Measurements from ENCODE around the gene GSG1L. TPM values are rescaled to one million over a fixed set of nuclear protein-coding genes. Genes with fewer than 3 reads are reported as not detected.

The GSG1L gene
- total RNA-seq, 1 donor from 2014 or later: not detected

DNA sequence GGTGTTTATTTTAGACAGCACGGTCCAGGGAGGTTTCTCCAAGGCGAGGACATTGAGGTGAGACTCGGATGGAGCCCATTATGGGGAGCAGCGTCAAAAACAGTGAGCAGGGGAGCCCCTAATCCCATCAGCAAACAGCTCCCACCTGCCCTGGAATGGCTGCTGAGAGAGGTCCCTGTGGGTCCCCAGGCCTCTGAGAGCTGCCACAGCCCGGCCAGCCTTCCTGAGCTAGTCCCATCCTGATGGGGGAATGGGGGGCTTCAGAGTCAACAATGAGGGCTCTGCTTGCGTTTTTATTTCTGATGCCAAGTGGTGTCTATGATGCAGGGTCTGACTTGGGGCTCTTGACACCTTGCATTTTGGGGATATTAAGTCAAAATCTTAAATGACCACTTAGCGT is 128.4 kb downstream of the GSG1L start:
- H3K27ac Mint-ChIP-seq: no peak overlapping the region

DNA sequence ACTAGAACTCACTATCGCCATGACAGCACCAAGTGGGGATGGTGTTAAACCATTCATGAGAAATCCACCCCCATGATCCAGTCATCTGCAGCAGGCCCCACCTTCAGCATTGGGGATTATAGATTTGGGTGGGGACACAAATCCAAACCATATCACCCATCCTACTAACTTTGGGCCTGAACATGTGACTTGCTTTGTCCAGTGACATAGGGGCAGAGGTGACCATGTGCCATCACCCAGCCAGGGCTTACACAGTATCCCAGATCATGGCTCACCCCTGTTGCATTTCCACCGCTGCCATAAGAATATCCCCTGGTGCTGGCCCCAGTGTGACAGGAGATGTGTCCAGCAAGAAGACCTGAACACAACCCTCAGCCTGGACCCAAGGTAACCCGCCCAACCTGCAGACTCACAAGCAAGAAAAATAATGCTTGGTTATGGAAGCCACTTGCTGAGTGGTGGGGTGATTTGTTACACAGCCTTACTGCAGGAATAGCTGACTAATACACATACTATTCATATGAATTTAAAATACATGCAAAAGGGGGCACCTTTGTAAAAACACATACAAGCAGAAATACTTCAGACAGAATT is 130.9 kb downstream of the GSG1L start:
- intact Hi-C loops (cut with micrococcal nuclease): no loop called here

More for the DNA sequence above, 128.4 kb downstream of the GSG1L start:
- Mint-ChIP-seq H3K27me3 (no peaks in the 10 kb centered on the region), H3K4me3 (no peak overlapping the region), H3K36me3 (ENCODE audit: low read depth) (no peaks in the 10 kb centered on the region), H3K9me3 (no peaks in the 10 kb centered on the region), H3K4me1 (no peaks in the 10 kb centered on the region)
- no peak for DNase-seq
- intact Hi-C loops (cut with micrococcal nuclease): no loop called here

DNA sequence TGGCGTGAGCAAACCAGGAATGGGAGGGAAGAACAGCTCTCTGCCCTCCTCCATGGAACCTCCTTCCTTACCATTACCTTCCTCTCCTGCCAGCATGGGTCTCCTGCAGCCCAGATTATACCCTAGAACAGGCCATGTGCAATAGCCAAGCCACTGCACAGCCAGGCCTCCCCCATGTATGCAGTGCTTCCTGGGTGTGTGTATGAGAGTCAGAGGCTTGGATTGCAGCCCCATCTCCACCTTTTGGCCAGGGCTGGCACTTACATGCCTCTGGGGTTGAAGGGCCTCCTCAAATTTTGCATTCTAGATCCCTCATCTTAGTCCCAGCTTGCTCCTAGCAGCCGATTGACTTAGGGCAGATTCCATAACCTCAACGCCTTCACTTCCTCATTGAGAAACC is 133.7 kb downstream of the GSG1L start:
- no peaks in the 10 kb centered on the region for H3K4me1 Mint-ChIP-seq
- H3K27me3 Mint-ChIP-seq: no peaks in the 10 kb centered on the region
- no peaks in the 10 kb centered on the region for H3K9me3 Mint-ChIP-seq
- H3K36me3 Mint-ChIP-seq (ENCODE audit: low read depth): no peaks in the 10 kb centered on the region
- DNase-seq: no peak
- no peak overlapping the region for H3K27ac Mint-ChIP-seq
- H3K4me3 Mint-ChIP-seq: no peak overlapping the region
- intact Hi-C loops (cut with micrococcal nuclease): no loop called here

More for the DNA sequence above, 130.9 kb downstream of the GSG1L start:
- Mint-ChIP-seq H3K36me3 (ENCODE audit: low read depth) (no peaks in the 10 kb centered on the region), H3K27ac (no peak overlapping the region), H3K9me3 (no peaks in the 10 kb centered on the region), H3K4me3 (no peak overlapping the region), H3K27me3 (no peaks in the 10 kb centered on the region), H3K4me1 (no peaks in the 10 kb centered on the region)
- DNase-seq: no peak

DNA sequence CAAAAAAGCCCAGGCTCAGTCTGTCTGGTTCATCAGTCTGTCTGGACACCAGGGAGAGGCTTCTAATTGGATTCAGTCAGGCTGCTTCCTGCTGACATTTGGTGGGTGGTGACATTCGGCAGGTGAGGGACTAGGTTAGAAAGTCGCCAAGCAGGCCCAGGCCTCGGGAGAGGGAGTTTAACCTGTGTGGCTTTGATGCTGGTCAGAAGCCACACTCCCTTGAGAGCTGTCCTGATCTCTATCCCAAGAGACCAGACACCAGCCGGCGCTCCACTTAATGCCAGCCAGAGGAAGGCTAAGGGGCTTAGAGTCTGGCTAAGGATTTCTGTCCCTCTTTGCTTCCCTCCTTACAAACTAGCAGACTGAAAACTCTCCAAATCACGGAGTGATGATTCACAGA is 135.0 kb downstream of the GSG1L start:
- H3K27me3 Mint-ChIP-seq: no peaks in the 10 kb centered on the region
- no peak for DNase-seq
- no peak overlapping the region for H3K27ac Mint-ChIP-seq
- intact Hi-C loops (cut with micrococcal nuclease): no loop called here
- H3K4me3 Mint-ChIP-seq: no peak overlapping the region
- H3K4me1 Mint-ChIP-seq: no peaks in the 10 kb centered on the region
- H3K9me3 Mint-ChIP-seq: no peaks in the 10 kb centered on the region
- H3K36me3 Mint-ChIP-seq (ENCODE audit: low read depth): no peaks in the 10 kb centered on the region

DNA sequence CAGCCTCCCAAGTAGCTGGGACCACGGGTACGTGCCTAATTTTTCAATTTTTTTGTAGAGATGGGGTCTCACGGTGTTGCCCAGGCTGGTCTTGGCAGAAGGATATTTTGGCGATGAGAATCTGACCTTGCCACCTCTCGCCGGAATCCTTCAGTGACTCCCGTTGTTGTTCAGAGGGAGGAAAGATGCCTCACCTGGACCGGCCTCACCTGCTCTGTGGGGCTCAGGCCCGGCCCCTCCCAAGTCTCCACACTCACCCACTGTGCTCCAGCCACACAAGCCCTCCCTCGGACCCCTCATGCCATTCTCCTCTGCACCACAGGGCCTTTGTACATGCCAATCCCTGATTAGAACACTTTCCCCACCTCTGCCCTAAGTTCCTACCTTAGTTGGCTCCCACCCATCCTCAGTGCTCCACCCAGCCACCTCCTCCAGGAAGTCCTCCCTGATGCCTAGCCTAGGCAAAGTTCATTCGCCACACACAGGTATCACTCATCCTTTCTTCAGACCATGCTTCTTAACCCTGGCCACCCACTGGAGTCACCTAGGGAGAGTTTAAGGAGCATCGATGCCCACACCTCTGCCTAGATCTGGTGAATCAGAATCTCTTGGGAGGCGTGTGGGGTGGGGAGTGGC is 136.1 kb downstream of the GSG1L start:
- Mint-ChIP-seq H3K36me3 (ENCODE audit: low read depth) (no peaks in the 10 kb centered on the region), H3K27me3 (no peaks in the 10 kb centered on the region), H3K4me3 (no peak overlapping the region), H3K27ac (no peak overlapping the region), H3K4me1 (no peaks in the 10 kb centered on the region), H3K9me3 (no peaks in the 10 kb centered on the region)
- intact Hi-C loops (cut with micrococcal nuclease): no loop called here
- DNase-seq: no peak

DNA sequence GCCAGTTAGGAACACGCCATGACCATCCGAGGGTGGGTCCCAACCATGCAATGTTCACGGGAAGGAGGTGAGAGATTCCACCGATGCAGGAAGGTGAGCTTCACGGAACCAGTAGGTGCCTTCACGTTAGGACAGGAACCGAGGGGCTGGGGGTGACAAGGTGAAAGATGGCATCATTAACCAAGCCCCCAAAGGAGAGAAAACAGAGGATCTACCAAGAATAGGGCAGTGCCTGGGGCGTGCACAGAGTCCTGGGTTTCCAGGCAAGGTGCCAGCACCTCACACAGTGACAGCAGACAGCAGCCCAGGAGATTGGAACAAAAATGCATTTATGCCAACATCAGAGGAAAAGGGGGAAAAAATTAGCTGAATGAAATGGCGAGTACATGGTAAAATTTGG is 137.9 kb downstream of the GSG1L start:
- H3K27me3 Mint-ChIP-seq: peaks cover 3% of the 10 kb centered on the region
- H3K27ac Mint-ChIP-seq: no peak overlapping the region
- intact Hi-C loops (cut with micrococcal nuclease): no loop called here
- no peaks in the 10 kb centered on the region for H3K36me3 Mint-ChIP-seq (ENCODE audit: low read depth)
- H3K4me3 Mint-ChIP-seq: no peak overlapping the region
- H3K9me3 Mint-ChIP-seq: no peaks in the 10 kb centered on the region
- H3K4me1 Mint-ChIP-seq: no peaks in the 10 kb centered on the region
- no peak for DNase-seq

DNA sequence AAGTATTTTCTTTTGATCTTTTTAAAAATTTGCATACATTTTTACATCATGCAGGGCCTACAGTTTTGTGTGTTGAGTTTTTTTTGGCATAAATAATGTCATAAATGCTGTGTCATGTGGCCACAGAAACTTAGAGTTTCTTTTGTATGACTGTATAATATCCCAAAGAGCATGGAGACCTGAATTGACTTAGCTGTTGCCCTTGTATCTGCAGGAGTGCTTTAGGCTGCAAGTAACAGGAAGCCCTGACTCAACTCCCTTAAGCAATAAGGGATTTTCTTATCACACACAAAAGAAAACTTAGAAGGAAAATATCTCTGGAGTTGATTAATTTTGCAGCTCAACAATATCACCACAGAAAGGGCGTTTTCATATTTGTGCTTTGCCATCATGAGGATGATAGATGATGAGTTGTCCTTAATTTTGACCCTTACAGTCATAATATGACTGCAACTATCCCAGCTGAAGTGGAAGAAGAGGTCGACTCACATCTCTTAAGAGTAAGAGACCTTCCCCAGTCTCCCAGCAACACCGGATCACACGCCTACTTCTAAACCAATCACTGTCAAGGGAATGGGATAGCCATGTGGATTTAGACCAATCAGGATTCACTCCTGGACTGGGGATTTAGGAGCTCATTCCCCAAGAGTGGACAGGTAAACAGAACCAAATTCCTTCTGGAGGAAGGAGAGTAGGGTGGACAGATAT is 138.9 kb downstream of the GSG1L start:
- Mint-ChIP-seq H3K9me3 (no peaks in the 10 kb centered on the region), H3K27ac (no peak overlapping the region), H3K4me3 (no peak overlapping the region), H3K36me3 (ENCODE audit: low read depth) (no peaks in the 10 kb centered on the region), H3K4me1 (no peaks in the 10 kb centered on the region), H3K27me3 (peaks cover 5% of the 10 kb centered on the region)
- DNase-seq: no peak
- intact Hi-C loops (cut with micrococcal nuclease): no loop called here

DNA sequence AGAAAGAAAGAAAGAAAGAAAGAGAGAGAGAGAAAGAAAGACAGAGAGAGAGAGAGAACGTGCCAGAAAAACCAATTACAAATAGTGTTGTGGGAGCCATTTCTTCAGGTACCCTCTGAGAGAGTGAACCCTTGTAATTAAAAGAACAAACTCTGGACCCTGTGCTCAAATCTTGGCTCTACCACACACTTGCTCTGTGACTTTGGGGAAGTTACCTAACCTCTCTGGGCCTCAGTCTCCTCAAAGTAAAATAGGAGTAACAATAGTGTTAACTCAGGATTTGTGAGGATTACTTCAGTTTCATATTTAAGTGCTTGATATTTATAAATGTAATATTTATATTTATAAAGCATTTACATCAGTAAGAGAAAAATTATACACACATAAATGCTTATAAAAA is 139.8 kb downstream of the GSG1L start:
- H3K4me1 Mint-ChIP-seq: no peaks in the 10 kb centered on the region
- peaks cover 5% of the 10 kb centered on the region for H3K27me3 Mint-ChIP-seq
- H3K36me3 Mint-ChIP-seq (ENCODE audit: low read depth): no peaks in the 10 kb centered on the region
- intact Hi-C loops (cut with micrococcal nuclease): no loop called here
- no peaks in the 10 kb centered on the region for H3K9me3 Mint-ChIP-seq
- H3K27ac Mint-ChIP-seq: no peak overlapping the region
- no peak for DNase-seq
- no peak overlapping the region for H3K4me3 Mint-ChIP-seq

DNA sequence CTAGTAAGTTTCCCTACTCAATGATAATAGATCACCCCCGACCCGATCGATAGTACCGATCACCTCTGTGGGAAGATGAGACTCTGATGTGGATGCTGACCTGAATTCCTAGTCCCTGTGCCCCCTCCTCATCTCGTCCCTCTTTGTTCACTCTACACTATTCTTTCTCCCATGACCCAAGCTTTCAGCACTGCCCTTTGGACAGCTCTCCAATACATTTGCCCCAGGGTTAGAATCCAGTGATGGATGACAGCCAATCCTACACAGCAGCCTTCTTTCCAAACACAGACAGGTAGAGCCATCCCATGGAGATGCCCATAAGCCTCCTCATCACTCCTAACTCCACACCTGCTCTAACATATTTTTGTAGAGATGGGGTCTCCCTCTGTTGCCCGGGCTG is 141.1 kb downstream of the GSG1L start:
- H3K4me1 Mint-ChIP-seq: no peaks in the 10 kb centered on the region
- H3K36me3 Mint-ChIP-seq (ENCODE audit: low read depth): no peaks in the 10 kb centered on the region
- no peaks in the 10 kb centered on the region for H3K9me3 Mint-ChIP-seq
- no peak for DNase-seq
- peaks cover 5% of the 10 kb centered on the region for H3K27me3 Mint-ChIP-seq
- H3K27ac Mint-ChIP-seq: no peak overlapping the region
- H3K4me3 Mint-ChIP-seq: no peak overlapping the region
- intact Hi-C loops (cut with micrococcal nuclease): no loop called here

DNA sequence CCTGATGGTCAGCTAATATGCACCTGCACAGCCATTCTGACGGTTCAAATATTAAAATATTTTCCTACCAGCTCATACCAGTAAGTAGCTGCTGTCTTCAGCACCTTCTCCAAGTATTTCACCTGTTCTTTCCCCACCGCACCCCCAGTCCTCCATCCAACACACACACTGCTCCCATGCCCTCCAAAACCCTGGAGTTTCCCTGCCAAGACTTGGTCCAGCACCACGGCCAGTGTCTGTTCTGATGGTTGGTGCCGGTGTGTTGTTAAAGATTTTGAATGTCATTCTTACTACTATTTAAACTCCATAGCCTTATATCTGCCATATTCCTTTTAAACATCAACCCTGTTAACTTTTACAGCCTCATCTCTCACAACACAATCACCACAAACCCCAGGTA is 142.4 kb downstream of the GSG1L start:
- H3K36me3 Mint-ChIP-seq (ENCODE audit: low read depth): no peaks in the 10 kb centered on the region
- H3K9me3 Mint-ChIP-seq: no peaks in the 10 kb centered on the region
- H3K4me3 Mint-ChIP-seq: no peak overlapping the region
- H3K4me1 Mint-ChIP-seq: no peaks in the 10 kb centered on the region
- H3K27ac Mint-ChIP-seq: no peak overlapping the region
- DNase-seq: no peak
- H3K27me3 Mint-ChIP-seq: peaks cover 5% of the 10 kb centered on the region
- intact Hi-C loops (cut with micrococcal nuclease): no loop called here

DNA sequence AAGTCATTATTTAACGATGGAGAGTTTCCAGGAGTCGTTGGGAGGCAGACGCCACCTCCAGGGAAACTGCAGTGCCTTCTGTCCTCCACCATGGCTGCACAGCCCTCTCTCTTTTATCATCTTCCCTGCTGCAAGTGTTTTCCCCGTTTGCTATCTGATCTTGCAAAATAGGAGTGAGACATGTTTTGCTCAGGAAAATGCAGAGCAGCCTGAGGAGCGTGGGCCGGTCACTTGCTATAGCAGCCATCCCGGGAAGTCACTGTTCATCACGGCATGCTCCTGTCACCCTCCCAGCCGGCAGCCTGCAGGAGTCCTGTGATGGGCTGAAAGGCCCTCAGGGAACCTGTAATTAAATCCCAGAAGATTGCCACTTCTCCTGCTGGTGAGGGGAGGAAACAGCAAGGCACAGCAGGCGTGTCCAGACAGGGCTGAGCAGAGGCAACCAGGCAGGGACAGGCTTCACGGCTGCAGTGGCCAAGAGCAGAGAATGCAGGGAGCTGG is 143.1 kb downstream of the GSG1L start:
- H3K27me3 Mint-ChIP-seq: peaks cover 5% of the 10 kb centered on the region
- no peaks in the 10 kb centered on the region for H3K9me3 Mint-ChIP-seq
- no peak for DNase-seq
- intact Hi-C loops (cut with micrococcal nuclease): no loop called here
- H3K36me3 Mint-ChIP-seq (ENCODE audit: low read depth): no peaks in the 10 kb centered on the region
- H3K27ac Mint-ChIP-seq: no peak overlapping the region
- no peaks in the 10 kb centered on the region for H3K4me1 Mint-ChIP-seq
- no peak overlapping the region for H3K4me3 Mint-ChIP-seq

DNA sequence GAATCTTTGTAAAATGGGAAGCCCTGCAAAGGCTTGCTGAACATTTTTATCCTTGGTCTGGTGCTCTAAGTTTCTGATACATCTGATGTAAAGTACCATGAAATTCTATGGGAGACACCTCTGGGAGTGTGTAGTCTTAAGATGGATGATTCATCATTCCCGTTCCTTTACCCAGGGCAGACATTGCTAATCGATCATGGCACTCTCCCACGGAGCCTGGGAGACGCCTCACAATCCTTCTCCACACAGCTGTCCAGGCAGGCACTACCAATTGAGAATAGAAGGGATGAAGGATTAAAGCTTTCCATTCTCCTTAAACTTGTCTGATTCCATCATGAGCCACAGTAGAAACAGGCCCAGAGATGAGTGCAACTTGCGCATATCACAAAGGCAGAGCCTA is 144.8 kb downstream of the GSG1L start:
- peaks cover 5% of the 10 kb centered on the region for H3K27me3 Mint-ChIP-seq
- DNase-seq: no peak
- no peak overlapping the region for H3K4me3 Mint-ChIP-seq
- intact Hi-C loops (cut with micrococcal nuclease): no loop called here
- H3K9me3 Mint-ChIP-seq: no peaks in the 10 kb centered on the region
- H3K36me3 Mint-ChIP-seq (ENCODE audit: low read depth): no peaks in the 10 kb centered on the region
- no peak overlapping the region for H3K27ac Mint-ChIP-seq
- no peaks in the 10 kb centered on the region for H3K4me1 Mint-ChIP-seq

DNA sequence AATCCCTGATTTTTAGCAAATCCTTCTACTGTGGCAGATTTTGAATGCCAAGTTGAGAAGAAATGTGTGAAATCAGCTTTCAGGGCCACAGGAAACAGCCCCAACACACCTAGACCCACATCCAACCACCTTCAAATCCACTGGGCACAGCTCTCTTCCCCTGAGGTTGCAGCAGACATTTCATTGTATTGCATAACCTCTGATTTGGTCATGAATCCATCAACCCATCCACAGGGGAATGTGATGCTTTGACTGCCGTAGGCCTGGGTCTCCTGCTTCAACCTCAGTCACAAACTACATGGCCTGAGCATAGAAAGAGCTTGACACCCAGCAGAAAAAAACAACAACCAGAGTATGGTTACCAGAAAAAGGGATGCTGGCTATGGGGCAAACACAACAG is 145.6 kb downstream of the GSG1L start:
- Mint-ChIP-seq H3K4me1 (no peaks in the 10 kb centered on the region), H3K27ac (no peak overlapping the region), H3K36me3 (ENCODE audit: low read depth) (no peaks in the 10 kb centered on the region), H3K27me3 (peaks cover 5% of the 10 kb centered on the region), H3K9me3 (no peaks in the 10 kb centered on the region), H3K4me3 (no peak overlapping the region)
- intact Hi-C loops (cut with micrococcal nuclease): no loop called here
- DNase-seq: no peak

DNA sequence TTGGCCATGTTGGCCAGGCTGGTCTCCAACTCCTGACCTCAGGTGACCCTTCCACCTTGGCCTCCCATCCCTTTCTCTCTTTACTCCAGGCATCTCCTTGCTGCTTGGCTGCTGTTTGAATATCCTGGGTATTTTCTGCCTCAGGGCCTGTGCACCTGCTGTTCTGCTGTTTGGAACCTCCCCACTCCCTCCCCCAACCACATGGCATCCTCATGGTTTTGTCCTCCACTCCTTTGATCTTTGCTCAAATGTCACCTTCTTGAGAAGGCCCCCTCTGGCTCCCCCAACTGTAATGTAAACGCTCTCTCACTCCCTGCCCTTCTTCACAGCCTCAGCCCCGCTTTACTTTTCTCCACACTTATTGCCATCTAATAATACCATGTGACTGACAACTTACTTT is 152.0 kb downstream of the GSG1L start:
- intact Hi-C loops (cut with micrococcal nuclease): no loop called here
- no peaks in the 10 kb centered on the region for H3K27me3 Mint-ChIP-seq
- H3K27ac Mint-ChIP-seq: no peak overlapping the region
- H3K4me1 Mint-ChIP-seq: no peaks in the 10 kb centered on the region
- no peak overlapping the region for H3K4me3 Mint-ChIP-seq
- no peaks in the 10 kb centered on the region for H3K36me3 Mint-ChIP-seq (ENCODE audit: low read depth)
- H3K9me3 Mint-ChIP-seq: no peaks in the 10 kb centered on the region
- DNase-seq: no peak
